Heart right ventricle (tissue), 16 donors: ENCODE results near the gene EFCAB11. TPM values are rescaled to one million over a fixed set of nuclear protein-coding genes. Genes with fewer than 3 reads are reported as not detected.
A peak's percentile ranks its signal among the peaks of the same experiment; 100 is the strongest.

Experiments
- ATAC-seq, 8 donors: fragments of 200-7000 bp; cut with Tn5 transposase; one replicate each; pipeline ENCODE4 v1.9.1; 2020; ENCODE audit warnings: mild to moderate bottlenecking in 8 of 8, moderate library complexity in 8 of 8, moderate number of reproducible peaks in 1 of 8
- DNase-seq, 2 donors: peaks; one replicate each; pipeline ENCODE4 v3.0.0-alpha.2; 2020
- H3K27ac ChIP-seq, 10 donors: fragments of 200-600 bp; sonication (generic) in 2 of 10; one replicate each; pipeline versions ENCODE4 v1.5.0 to v1.8.0; 2020 to 2022; ENCODE audit warnings: mild to moderate bottlenecking in 3 of 10
- H3K27me3 ChIP-seq, 7 donors: fragments of 200-600 bp; one replicate each; pipeline ENCODE4 v1.8.0; 2021 to 2022; ENCODE audit warnings: mild to moderate bottlenecking in 2 of 7
- H3K36me3 ChIP-seq, 9 donors: fragments of 200-600 bp; sonication (generic) in 1 of 9; one replicate each; pipeline versions ENCODE4 v1.5.0 to v1.8.0; 2020 to 2022; ENCODE audit warnings: mild to moderate bottlenecking in 2 of 9
- H3K4me1 ChIP-seq, 9 donors: fragments of 200-600 bp; sonication (generic) in 1 of 9; one replicate each; pipeline versions ENCODE4 v1.5.0 to v1.8.0; 2020 to 2022; ENCODE audit warnings: mild to moderate bottlenecking in 4 of 9
- H3K4me3 ChIP-seq, 10 donors: fragments of 200-600 bp; sonication (generic) in 2 of 10; one replicate each; pipeline versions ENCODE4 v1.5.0 to v1.8.0; 2020 to 2022; ENCODE audit warnings: mild to moderate bottlenecking in 7 of 10, moderate library complexity in 2 of 10
- H3K9me3 ChIP-seq, 11 donors: fragments of 200-600 bp in 10 of 11; sonication (generic) in 2 of 11; one replicate each; pipeline versions ENCODE4 v1.5.0 to v1.8.0; 2013 to 2022; ENCODE audit warnings: mild to moderate bottlenecking in 2 of 11, control low read depth in 1 of 11, moderate library complexity in 1 of 11
- CTCF ChIP-seq, 9 donors: fragments of 200-600 bp; sonication (generic) in 2 of 9; IDR thresholded peaks; one replicate each; pipeline versions ENCODE4 v1.5.0 to v1.8.0; 2021 to 2022; ENCODE audit warnings: antibody characterized with exemption in 9 of 9, mild to moderate bottlenecking in 5 of 9, moderate library complexity in 1 of 9
- WGBS, 2 donors: extraction: QIAGEN DNeasy Blood & Tissue Kit; methylation state at CpG; one replicate each; pipeline ENCODE4 v1.1.7; 2013; ENCODE audit warnings: inconsistent platforms in 1 of 2; 5-methylcytosine and 5-hydroxymethylcytosine counted together
- intact Hi-C, 10 donors: fragments of 100-400 bp; cut with DNase I; formaldehyde crosslinking; loops; one replicate each; pipeline versions ENCODE4 v1.11.1 to v1.14.2; 2022
- polyA plus RNA-seq, 2 donors: library from polyadenylated mRNA; stranded (reverse); fragments of 200-250 nt; gene quantifications; one replicate each; pipeline ENCODE4 v1.2.3, GENCODE V29; 2013
- total RNA-seq, 10 donors: library from RNA; stranded (reverse); fragmentation: NEBNext Ultra II Directional in 3 of 10; extraction: Animal tissue kit (Norgen Biotek cat#: 25700) in 3 of 10; gene quantifications; one replicate each; pipeline versions ENCODE4 v1.2.1 to v1.2.4, GENCODE V29; 2021 to 2023
- donor health status: Arrhythmogenic right ventricular cardiomyopathy.
- donor health status: ischemic (EF 13 %, LVEDD 7.1; RV severe dilation, severe dysfunction).
- donor health status: healthy with polysubstance abuse.
- donor health status: DM: no; HTN: yes; CAD: no.
- donor health status: DM: no; HTN: no; CAD: no.
- donor health status: ischemic (EF 25% LVEDD 6.9; RV normal size, moderate dysfunction).
- donor health status: ischemic (EF 25% LVEDD 5.7; RV mildly dilated, moderate dysfunction).
- donor health status: healthy.
- donor health status: DM: yes; HTN: yes; CAD: no.
- donor health status: Ischemic cardiomyopathy.
- donor health status: ischemic (EF 35%, LVEDD 5.7; RV mildly dilated, moderate dysfunction).
- donor health status: nonischemic (EF 11% LVEDD 7.7; RV severe dilation, severe dysfunction).
- donor health status: DM: yes; HTN: yes; CAD: no.
- donor health status: PGD.
- donor health status: ischemic (EF 29% LVEDD 5.4; RV normal size, mild dysfunction).
- donor health status: nonischemic (EF 23%, LVEDD 6.1; RV moderate dilation, normal function).

EFCAB11 gene
- total and polyA plus RNA-seq, 12 donors, result 0.95 to 6.7 (median 3.4) TPM

GRCh38 chr14:89750281-89750755 is 204.2 kb downstream of the EFCAB11 start:
- Histone ChIP-seq H3K36me3 (no peaks in the 10 kb centered on the region), H3K9me3 (peaks cover 0 to 8% (median 0%) of the 10 kb centered on the region in 11 donors), H3K4me3 (no peak overlapping the region), H3K27ac (peak overlapping the region in 1 of 10 donors; percentile 3), H3K27me3 (no peaks in the 10 kb centered on the region), H3K4me1 (peaks cover 0 to 5% (median 0%) of the 10 kb centered on the region in 9 donors)
- 73 to 78% methylated on average over 6 of the region's 6 CpGs for WGBS, 2 donors
- ATAC-seq (peak in 3 of 8 donors; percentile 27 to 86 (median 72)), DNase-seq (no peak)
- intact Hi-C loops, result no loop called here
- no peak for TF ChIP-seq CTCF (IDR thresholded peaks at IDR 0.05)

- H3K27me3 ChIP-seq, result no peaks in the 10 kb centered on the region
- intact Hi-C loops, result no loop called here
- no peak overlapping the region for H3K4me3 ChIP-seq
- no peaks in the 10 kb centered on the region for H3K36me3 ChIP-seq
- no peak for DNase-seq
- no peak for ATAC-seq
- H3K4me1 ChIP-seq, result peaks cover 0 to 8% (median 0%) of the 10 kb centered on the region in 9 donors
- H3K27ac ChIP-seq, result no peak overlapping the region
- no peak for TF ChIP-seq CTCF (IDR thresholded peaks at IDR 0.05)
- H3K9me3 ChIP-seq, result peaks cover 0 to 8% (median 0%) of the 10 kb centered on the region in 11 donors
- 75% methylated on average over 5 of the region's 5 CpGs for WGBS, 2 donors
Observed at GRCh38 chr14:89748004-89748403, 206.5 kb downstream of the EFCAB11 start.

- 91 to 94% methylated on average over 4 of the region's 4 CpGs for WGBS, 2 donors
- H3K9me3 ChIP-seq, result peaks cover 0 to 13% (median 0%) of the 10 kb centered on the region in 11 donors
- DNase-seq, result no peak
- H3K4me3 ChIP-seq, result no peak overlapping the region
- H3K4me1 ChIP-seq, result peaks cover 0 to 8% (median 0%) of the 10 kb centered on the region in 9 donors
- no peaks in the 10 kb centered on the region for H3K27me3 ChIP-seq
- no peak for TF ChIP-seq CTCF (IDR thresholded peaks at IDR 0.05)
- intact Hi-C loops, result no loop called here
- no peak overlapping the region for H3K27ac ChIP-seq
- no peak for ATAC-seq
- H3K36me3 ChIP-seq, result no peaks in the 10 kb centered on the region
Observed at GRCh38 chr14:89747126-89747525, 207.4 kb downstream of the EFCAB11 start.

GRCh38 chr14:89746654-89747053 is 207.9 kb downstream of the EFCAB11 start:
- Histone ChIP-seq H3K4me3 (no peak overlapping the region), H3K9me3 (peaks cover 0 to 13% (median 0%) of the 10 kb centered on the region in 11 donors), H3K27ac (no peak overlapping the region), H3K4me1 (peaks cover 0 to 8% (median 0%) of the 10 kb centered on the region in 9 donors), H3K36me3 (no peaks in the 10 kb centered on the region), H3K27me3 (no peaks in the 10 kb centered on the region)
- DNase-seq (no peak), ATAC-seq (no peak)
- intact Hi-C loops, result no loop called here
- 83 to 92% methylated on average over 2 of the region's 2 CpGs for WGBS, 2 donors
- no peak for TF ChIP-seq CTCF (IDR thresholded peaks at IDR 0.05)
